HTR-8/SVneo (cell line): ENCODE results near the gene LIMD2.
"Not testable (repeated sequence)": the region's sequence is repeated elsewhere in the genome, so short reads cannot be mapped to it uniquely, and the experiment has no call there.

Source experiments
- DNase-seq: peaks from one replicate; pipeline ENCODE4 v3.0.0; 2011; ENCODE audit warnings: low spot score, mixed read lengths; ENCODE audit not compliant: insufficient read length
- FAIRE-seq: peaks from 2 replicates; lab custom pipeline; 2011; peaks lifted over from hg19 to GRCh38; lab: Jason Lieb, UNC

LIMD2 gene

DNA sequence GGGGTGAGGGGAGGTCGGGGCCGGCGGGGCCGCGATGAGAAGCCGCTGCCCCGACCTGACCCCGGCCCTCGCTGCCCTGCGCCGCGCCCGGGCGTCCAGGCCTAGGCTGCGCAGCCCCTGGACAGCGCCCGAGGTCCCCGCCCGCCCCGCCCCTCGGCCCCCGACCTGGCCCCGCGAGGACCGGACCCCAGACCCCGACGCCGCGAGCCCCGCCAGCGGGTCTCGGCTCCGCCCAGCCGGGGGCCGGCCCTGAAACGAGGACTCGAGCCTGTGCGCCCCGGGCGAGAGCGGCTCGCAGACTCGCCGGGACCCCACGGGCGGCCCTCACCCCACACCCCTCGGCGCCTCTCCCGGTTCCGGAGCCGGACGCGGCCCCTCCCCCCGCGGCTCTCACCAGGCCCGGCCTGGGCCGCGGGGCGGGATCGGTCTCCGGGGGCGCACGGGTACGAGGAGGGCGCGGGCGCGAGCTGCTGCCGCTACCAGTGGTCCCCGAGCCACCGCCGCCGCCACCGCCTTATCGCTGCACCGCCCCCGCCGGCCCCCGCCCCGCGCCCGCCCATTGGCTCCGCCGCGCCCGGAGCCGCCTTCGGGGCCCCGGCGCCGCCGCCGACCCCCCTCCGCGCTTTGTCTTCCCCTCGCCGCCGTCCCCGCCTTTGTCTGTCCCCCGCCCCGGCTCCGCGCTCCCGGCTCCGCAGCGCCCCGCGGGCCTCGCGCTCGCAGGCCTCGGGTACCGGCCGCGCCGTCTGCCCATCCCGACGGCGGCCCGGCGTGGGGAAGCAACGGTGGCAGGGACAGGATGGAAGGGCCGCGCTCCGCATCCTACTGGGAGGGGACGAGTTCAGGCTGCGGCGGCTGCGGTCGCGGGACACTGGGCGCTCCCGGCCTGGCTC is at the start of gene LIMD2:
Gene LIMD2, minus strand, starts transcription at position 488 of the 890 bp plus-strand sequence. CDS start 827 bp downstream, outside the sequence.
- FAIRE-seq (peak; percentile 88), DNase-seq (peak; percentile 75)

DNA sequence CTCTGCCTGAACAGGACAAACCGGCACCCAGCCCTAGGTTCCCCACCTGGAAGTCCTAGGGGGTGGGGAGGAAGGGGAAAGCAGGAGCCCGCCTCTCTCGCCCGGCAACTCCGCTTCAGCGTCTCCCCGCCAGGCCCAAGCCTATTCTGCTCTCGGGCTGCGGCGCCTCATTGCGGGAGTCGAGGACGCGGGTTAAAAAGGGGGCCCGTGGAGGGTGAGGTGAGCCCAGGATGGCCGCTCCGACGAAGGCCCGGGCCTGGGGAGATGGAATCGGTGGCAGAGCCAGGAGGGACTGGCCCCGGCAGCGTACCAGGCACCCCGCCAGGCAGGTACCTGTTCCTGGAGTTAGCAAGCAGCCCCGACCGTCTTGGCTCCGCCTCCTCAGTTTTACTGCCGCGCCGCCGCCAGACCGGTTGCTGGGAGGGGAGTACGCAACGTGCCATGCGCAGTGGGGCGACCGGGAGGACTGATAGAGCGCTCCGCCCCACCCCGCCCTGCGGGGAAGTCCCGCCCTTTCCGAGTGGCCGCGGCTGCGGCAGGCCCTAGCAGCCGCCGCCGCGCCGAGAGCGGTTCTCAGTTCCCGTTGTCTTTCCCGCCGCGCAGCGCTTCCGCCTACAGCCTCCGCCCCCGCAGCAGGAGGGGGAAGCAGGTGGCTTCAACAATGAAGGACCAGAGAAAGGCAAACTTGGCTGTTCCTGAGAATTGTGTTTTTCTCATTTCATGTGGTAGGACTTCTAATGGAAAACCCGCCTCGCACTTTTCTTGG is 41.7 kb upstream of the LIMD2 start, which contains the start of gene STRADA:
Gene STRADA, minus strand, starts transcription at position 392 of the 766 bp plus-strand sequence. CDS start 13,430 bp downstream, outside the sequence.
- DNase-seq (peak; percentile 99), FAIRE-seq (peak; percentile 98)

DNA sequence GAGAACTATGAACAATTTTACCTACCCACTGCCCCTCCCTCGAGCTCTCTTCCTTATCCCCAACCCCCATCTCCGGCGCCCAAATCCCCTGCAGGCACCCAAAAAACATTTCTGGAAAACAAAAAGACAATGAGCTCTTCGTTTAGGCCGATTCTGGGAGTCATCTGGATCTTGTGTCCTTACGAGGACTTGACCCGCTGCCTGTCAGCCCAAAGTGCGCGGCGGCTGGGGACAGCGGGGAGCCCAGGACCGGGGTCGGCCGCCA is 41.1 kb upstream of the LIMD2 start:
- no peak for DNase-seq
- FAIRE-seq: no peak

DNA sequence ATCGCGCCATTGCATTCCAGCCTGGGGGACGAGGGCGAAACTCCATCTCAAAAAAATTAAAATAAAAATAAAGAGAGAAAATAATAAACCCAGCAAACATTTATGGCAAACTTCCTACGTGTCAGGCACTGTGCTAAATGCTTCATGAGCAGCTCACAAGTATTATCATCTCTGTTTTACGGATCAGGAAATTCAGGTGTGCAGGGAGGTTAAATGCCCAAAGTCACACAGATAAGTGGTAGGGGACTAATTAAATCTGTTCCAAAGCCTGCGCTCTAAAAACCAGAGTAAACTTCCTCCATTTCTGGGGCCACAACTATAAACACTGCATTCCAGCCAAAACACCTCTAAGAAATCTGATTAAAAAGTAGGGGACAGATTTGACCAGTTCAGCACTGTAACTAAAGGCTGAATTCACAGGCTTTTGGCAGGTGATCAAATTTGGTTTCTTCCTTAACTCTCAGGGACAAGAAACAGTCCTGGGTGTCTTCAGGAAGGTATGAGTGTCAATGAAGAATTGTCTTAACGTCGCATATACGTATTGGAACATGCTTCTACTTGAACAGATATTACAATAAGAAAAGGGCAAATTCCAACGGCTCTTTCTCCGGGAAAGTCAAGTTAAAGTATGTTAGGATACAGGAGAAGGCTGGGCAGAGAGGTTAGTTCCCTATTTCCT is 40.7 kb upstream of the LIMD2 start:
- FAIRE-seq (no peak), DNase-seq (peak; percentile 13)

DNA sequence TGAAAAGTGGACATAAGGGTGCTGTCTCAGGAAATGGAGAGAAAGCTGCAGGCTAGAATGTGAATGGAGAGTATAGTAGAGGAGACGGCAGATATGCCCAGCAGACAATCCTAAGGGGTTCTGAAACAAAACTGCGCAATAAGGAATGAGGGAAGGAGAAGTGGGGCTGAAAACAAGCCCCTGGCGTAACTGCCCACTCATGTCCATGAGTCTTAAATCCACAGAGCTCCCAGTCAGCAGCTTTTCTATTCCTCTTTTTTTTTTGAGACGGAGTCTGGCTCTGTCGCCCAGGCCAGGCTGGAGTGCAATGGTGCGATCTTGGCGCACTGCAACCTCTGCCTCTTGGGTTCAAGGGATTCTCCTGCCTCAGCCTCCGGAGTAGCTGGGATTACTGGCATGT is 35.8 kb upstream of the LIMD2 start:
- FAIRE-seq (no peak), DNase-seq (no peak)

DNA sequence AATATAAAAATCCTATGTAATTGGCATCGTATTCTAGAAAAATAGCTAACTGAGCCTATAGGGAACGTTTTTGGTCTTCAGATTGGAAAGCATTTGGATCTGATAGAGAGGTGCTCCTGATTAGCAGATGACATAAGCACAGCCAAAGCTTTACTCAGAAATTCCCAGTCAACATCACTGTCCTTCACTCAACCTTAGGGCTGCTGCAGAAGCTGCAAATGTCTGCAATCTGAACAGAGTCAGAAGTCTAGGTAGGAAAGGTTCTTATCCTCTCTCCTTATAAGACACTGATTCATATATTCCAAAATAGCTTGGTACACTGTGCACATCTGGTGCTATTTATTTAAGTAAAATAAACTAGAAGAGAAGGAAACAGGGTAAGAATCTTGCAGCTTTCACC is 22.5 kb upstream of the LIMD2 start:
- DNase-seq (no peak), FAIRE-seq (no peak)

DNA sequence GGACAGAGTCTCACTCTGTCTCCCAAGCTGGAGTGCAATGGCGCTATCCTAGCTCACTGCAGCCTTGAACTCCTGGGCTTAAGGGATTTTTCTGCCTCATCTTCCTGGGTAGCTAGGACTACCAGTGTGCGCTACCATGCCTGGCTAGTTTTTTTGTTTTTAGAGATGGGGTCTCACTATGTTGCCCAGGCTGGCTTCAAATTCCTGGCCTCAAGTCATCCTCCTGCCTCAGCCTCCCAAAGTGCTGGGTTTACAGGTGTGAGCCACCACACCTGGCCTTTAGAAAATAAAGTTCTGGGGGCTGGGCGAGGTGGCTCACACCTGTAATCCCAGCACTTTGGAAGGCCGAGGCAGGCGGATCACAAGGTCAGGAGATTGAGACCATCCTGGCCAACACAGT is 20.3 kb upstream of the LIMD2 start:
- DNase-seq, FAIRE-seq: not testable (repeated sequence)

DNA sequence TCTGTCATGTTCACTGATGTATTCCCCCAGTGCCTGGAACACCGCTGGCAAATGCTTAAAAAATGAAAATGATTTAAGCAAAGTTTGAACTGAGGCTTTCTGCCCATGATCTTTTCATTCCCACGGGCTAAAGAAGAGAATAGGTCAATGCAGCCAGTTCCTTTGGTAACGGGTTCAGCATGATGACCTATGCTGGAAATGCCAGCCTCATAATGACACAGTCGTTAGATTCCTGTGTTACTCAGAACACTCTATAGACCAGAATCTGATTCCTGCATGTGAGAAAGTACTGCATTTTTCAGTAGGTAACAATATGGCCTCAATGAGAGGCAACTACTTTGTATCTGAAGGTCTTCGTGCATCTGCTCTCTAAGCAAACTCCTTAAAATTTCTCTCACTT is 19.1 kb upstream of the LIMD2 start:
- DNase-seq (no peak), FAIRE-seq (no peak)

DNA sequence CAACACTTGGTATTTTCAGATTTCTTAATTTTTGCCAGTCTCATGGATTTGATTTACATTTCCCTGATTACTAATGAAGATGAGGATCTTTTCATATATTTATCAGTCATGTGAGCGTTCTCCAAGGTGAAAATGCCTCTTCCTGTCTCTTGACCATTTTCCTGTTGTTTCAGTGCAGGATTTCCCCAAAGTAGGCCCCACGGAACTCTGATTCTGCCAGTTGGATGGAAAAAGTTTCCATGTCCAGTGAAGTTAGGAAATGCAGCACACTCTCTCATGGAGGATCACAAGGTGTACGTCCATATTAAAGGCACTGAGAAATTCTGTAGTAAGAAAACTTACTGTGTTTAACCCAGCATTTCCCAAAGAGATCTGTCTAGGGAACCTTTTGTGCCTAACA is 16.5 kb upstream of the LIMD2 start:
- DNase-seq: no peak
- no peak for FAIRE-seq

DNA sequence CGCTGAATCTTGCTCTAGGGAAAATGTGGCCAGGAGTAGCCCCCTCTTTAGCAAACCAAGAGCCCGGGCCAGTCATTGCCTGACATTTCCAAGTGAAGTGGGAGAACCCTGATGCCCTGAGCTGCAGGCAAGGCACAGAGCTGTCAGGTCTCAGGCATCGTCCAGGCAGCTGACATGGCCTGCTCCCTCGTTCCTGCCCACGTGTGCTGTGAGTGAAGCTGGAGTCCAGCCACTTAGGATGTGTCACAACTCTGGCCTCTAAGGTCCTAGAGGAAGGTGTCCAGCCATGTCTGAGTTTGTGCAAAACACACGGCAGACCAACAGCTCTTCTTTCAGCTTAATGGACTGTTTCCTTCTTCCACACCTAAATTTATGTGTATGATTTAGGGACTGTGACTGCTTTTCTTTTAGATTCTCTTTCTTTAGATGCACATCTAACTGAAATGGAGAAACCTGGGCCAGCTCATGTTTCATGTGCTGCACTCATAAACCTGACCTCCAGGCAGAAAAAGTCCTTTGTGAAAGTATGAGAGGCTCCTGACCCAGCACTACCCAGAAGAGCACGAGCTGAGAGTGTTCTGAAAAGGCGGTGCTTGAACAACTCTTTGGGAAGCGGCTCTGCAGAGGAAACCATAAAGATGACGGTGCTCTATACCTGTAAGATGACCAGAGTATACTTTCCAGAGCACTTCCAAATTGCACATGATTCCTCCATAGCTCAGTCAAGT is 14.8 kb upstream of the LIMD2 start:
- DNase-seq (no peak), FAIRE-seq (peak; percentile 4)

DNA sequence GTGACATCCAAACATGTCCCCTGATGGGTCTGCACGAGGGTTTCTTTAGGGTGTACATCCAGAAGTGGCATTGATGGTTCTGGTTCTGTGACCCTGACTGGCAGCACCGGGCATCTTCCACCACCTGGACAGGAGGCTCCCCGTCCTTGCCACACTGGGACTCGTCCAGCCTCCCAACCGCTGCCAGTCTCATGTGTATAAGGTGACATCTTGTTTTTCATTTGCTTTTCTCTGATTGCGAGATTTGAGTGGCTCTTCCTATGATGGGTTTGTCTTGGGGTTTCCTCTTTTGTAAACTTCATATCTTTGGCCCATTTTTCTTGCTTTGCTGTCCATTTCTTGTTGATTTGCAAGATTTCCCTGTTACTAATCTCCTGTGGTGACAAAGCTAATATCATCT is 9.2 kb upstream of the LIMD2 start:
- FAIRE-seq: no peak
- no peak for DNase-seq

DNA sequence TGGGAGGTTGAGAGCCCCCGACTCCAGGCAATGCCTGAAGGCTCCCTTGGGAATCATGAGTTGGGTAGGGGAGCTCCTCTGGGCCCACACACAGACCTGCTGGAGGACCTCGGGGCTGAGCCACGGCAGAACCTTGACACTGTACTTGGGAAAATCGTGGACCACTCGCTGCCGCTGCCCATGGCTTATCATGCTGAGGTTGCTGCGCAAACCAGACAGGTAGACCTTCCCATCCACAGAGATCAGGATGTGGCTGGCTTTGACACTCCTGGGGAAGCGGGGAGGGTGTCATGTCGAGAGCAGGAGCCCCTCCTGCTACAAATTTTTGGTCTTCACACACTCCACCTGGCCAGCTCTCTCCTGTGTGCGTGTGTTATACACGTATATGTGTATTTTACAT is 7.2 kb upstream of the LIMD2 start:
- FAIRE-seq (no peak), DNase-seq (no peak)

DNA sequence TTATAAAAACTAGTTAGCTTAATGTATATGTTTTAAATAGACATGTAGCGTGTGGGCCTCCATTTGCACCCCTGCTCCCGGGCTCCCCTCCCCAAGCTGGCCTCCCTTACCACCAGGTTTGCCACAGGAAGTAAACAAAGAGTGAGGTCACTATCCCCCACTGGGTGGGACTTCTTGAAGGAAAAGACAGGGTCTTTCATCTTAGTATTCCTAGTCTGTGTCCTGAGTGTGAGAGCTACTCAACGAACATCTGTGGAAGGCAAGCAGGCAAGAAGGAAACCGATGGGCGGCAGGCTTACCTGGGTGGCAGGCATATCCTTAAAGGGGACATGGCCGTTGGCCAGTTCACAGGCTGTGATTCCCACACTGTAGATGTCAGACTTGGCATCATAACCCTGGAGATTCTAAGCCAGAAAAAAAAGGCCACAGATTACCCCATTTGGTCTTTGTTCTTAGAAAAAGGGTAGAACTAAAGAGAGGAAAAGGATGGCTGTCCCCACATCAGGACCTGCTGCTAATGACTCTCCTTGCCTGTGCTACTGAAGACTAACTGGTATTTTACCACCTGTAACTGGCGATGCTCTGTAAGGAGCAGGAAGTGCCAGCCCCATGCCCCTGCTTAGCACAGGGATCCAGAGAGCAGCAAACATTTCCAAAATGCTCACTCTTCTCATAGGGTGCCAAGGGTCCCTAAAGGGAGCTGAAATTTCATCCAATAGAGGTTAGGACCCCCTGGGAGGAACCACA is 6.6 kb upstream of the LIMD2 start:
- FAIRE-seq: peak; percentile 63
- no peak for DNase-seq

DNA sequence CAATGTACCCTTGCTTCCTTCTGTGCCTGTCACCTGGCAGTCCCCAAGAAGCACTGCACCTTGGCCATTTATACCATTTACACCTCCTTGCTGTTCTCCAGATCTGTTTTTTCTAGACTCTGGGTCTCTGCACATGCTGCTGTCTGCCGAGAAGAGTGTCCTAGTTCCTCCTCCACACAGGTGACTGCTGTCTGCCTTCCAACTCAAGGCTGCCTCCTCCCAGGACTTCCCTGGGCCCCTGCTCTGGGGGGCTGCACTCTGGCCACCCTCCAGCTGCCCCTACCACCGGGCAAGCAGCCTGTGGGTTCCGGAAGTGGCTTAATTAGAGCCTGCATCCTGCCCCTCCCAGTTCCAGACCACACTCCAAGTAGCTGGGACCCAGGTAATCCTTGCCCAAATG is 5.7 kb upstream of the LIMD2 start:
- DNase-seq (no peak), FAIRE-seq (no peak)

DNA sequence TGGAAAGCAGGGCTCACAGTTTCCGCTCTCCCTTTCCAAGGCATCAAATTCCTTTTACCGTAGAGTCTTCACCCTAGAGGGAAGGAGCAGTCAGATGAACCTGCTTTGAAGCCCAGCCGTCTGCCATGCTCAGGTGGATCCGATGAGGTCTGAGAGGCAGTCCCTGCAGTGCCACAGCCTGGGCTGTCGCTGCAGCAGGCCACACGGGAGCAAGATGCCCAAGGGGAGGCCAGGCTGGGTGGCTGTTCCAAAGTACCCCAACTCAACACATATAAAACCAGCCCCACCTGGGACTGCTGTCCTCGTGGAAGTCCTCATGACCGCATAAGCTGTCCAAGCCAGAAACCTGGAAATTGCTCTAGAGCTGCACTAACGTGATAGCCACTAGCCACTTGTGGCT is 4.9 kb upstream of the LIMD2 start:
- DNase-seq: no peak
- FAIRE-seq: peak; percentile 16

DNA sequence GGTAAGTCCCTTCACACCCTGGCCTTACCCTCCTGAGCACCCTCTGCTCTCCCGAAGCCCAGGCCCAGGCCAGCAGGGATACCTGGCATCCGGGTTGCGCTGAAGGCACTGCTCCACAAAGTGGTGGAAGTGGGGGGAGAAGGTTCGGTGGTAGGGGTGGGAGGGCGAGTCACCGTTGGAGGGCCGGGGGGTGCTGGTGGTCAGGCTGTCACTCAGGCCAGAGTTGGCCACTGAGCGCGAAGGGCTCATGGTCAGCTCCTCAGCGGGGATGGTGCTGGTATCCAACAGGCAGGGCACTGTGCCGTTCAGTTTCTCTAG is 4.3 kb upstream of the LIMD2 start:
- FAIRE-seq (no peak), DNase-seq (no peak)

DNA sequence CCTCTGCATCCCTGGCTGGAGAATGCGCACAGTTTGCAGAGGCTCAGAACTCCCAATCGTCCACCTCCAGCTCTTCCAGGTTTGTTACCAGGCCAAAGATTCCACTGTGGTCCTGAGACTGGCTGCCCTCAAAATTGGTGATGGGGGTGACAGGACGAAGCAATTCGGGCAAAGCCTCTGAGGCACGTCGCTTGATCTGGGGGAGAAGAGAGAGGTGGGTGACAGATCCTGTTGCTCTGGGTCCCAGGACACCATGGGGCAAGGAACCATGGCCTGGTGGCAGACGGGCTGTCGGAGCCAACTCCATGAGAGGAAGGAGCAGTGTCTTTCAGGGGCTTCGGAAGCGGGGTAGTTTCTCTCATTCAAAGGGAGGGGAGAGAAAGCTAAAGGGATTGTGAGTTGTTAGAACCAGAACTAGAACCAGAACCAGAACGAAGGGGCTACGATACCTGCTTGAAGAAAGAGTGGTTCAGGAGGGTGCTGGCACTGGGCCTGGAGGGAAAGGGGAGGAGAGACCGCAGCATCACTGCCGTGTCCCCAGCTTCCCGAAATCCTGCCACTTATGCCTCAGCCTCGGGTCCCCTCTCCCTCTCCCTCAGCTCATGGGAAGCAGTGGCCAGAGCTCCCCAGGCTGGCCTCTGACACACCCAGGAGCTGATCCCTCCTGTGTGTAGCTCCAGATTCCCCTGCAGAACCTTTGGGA is 3.8 kb upstream of the LIMD2 start:
- no peak for DNase-seq
- no peak for FAIRE-seq

DNA sequence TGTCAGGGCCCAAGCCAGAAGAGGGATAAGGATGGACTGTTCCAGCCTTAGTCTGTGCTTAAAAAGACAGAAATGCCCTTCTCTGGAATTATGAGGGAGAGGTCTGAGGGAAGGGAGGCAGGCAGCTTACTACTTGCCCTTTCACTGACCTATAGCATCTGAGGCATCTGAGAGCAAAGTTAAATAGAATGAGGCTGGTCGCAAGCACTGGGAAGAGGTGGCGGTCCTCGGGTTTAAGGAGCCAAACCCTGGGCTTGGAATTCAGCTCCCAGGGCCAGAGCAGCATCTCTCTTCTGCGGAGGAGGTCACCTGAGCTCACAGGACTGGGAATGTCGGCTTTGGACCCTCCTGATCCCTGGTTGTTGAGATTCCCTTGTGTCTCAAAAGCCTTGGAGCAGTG is 3.1 kb upstream of the LIMD2 start:
- no peak for FAIRE-seq
- no peak for DNase-seq

DNA sequence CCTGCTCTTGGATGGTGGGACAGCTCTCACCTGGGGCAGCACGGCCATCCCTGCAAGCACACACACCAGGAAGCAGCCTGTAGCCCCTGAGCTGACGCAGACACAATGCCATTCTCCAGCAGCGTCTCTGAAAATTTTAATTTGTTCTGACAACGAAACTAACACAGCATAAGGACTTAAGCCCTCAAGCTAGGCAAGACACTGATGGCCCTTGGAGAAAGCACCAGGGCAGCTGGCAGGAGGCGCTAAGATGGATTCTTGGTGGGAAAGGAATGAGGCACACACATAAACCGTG is 2.7 kb upstream of the LIMD2 start:
- peak; percentile 13 for FAIRE-seq
- DNase-seq: no peak
